ENCODE measurements around the gene HDAC4. TPM values are rescaled to one million over a fixed set of nuclear protein-coding genes. Genes with fewer than 3 reads are reported as not detected.
A peak's percentile ranks its signal among the peaks of the same experiment; 100 is the strongest.

HDAC4 gene
- total RNA-seq, 5 donors from 2014 or later (not counting 1 experiment from before 2014, with no cell fraction given) = 44.8 to 80.2 (median 60.9) TPM

DNA sequence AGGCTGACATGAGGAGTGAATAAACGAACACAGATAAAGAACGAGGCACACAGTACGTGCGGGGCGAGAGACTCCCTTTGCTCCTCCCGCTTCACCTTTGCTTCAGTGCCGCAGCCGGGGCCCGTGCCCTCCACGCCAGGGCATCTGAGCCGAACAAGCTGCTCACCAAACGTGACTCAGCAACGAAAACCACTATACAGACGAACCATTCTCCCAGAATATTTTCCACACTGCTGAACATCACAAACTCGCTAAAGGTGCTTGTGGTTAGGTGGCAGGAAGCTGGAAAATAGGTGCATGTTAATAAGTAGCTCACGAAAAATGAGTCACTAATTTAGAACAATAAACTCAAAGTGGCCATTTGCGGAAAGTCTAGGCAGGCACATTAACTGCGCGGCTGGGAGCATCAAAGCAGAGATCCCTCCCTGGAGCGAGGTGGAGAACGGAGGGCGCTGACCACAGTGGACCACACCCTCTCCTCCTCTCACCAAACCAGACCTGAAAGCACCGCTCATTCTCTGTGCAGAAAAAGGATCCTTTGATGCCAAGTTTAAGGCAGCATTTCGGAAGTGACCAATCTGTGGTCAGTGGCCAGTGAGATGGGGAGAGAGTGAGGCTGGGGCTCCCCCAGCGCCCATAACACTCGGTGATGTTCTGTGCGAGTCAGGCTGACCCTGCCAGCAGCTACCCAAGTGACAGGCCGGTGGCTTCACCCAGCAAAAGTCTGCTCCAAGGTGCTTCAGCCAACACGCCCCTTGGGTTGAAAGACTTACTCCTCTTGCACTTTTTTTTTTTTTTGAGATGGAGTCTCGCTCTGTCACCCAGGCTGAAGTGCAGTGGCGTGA is 153.2 kb downstream of the HDAC4 start:
- Mint-ChIP-seq H3K4me1 (peaks cover 49 to 71% (median 64%) of the 10 kb centered on the region in 3 donors), H3K36me3 (peaks cover 19% of the 10 kb centered on the region), H3K4me3 (peak overlapping the region; percentile 10 to 25 (median 20)), H3K27ac (peak overlapping the region; percentile 23 to 81), H3K9me3 (no peaks in the 10 kb centered on the region), H3K27me3 (no peaks in the 10 kb centered on the region)
- peaks cover 0 to 19% of the 10 kb centered on the region in 2 donors for H3K36me3 ChIP-seq (ENCODE audit: control insufficient read depth in 2 of 2, extremely low read depth in 1 of 2, insufficient read depth in 1 of 2, low read length in 1 of 2)
- ChIA-PET POLR2A (interaction anchor here in 1 of 2 donors (0.7 kb wide), 1 partner anchor 9 kb away, joined by 3 read pairs; no protein-coding TSS in a partner anchor), CTCF (no interaction called here)
- H3K4me1 ChIP-seq (ENCODE audit: control insufficient read depth in 1 of 2, extremely low read depth in 1 of 2, insufficient read depth in 2 of 2, low read length in 2 of 2) = peaks cover 21 to 29% of the 10 kb centered on the region in 2 experiments
- peak in 2 of 4 experiments; percentile 15 to 58 for ATAC-seq (replicated peaks in 1 of 4)
- 76% methylated on average over 13 of the region's 31 CpGs for WGBS (ENCODE audit: insufficient coverage)
- DNase-seq = peak in 4 of 35 experiments; percentile 19 to 34 (median 20)
- H3K9me3 ChIP-seq = no peaks in the 10 kb centered on the region
- no peak overlapping the region for H3K4me3 ChIP-seq (ENCODE audit: control insufficient read depth in 1 of 2, extremely low read depth in 1 of 2, low read length in 1 of 2)
- no peaks in the 10 kb centered on the region for H3K27me3 ChIP-seq (replicated peaks in 1 of 2; ENCODE audit: control insufficient read depth in 2 of 2, extremely low read depth in 1 of 2, insufficient read depth in 2 of 2, low read length in 1 of 2)
- H3K27ac ChIP-seq (ENCODE audit: low read length) = no peak overlapping the region

DNA sequence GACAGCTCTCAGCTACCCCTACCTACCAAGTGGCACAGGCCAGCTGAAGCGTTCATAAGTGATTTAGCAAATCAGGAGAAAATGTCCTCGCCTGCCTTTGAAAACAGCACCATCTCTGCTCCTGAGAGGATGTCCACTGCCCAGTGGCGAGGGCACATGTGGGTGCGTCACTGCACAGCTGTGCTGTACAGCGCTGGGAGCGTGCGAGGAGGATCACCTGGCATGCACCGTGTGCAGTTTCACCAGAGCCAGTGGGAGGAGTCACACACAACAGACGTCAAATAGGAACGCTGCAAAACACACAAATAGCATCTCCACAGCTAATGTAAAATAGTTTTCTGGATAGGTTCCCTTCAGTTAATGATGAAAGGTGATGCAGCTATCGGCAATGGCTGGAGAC is 154.1 kb downstream of the HDAC4 start:
- no peak overlapping the region for H3K4me3 Mint-ChIP-seq
- ChIA-PET CTCF (no interaction called here), POLR2A (no interaction called here)
- no peak overlapping the region for H3K27ac Mint-ChIP-seq
- Histone ChIP-seq H3K4me1 (ENCODE audit: control insufficient read depth in 1 of 2, extremely low read depth in 1 of 2, insufficient read depth in 2 of 2, low read length in 2 of 2) (peaks cover 13 to 21% of the 10 kb centered on the region in 2 experiments), H3K27ac (ENCODE audit: low read length) (no peak overlapping the region), H3K9me3 (no peaks in the 10 kb centered on the region), H3K36me3 (ENCODE audit: control insufficient read depth in 2 of 2, extremely low read depth in 1 of 2, insufficient read depth in 1 of 2, low read length in 1 of 2) (peaks cover 0 to 16% of the 10 kb centered on the region in 2 donors), H3K4me3 (ENCODE audit: control insufficient read depth in 1 of 2, extremely low read depth in 1 of 2, low read length in 1 of 2) (no peak overlapping the region), H3K27me3 (replicated peaks in 1 of 2; ENCODE audit: control insufficient read depth in 2 of 2, extremely low read depth in 1 of 2, insufficient read depth in 2 of 2, low read length in 1 of 2) (no peaks in the 10 kb centered on the region)
- peaks cover 18% of the 10 kb centered on the region for H3K36me3 Mint-ChIP-seq
- peaks cover 50 to 67% (median 61%) of the 10 kb centered on the region in 3 donors for H3K4me1 Mint-ChIP-seq
- 82% methylated on average over 5 of the region's 11 CpGs for WGBS (ENCODE audit: insufficient coverage)
- peak in 2 of 35 experiments; percentile 9 to 48 for DNase-seq
- no peaks in the 10 kb centered on the region for H3K9me3 Mint-ChIP-seq
- no peaks in the 10 kb centered on the region for H3K27me3 Mint-ChIP-seq
- ATAC-seq (replicated peaks in 1 of 4) = peak in 1 of 4 experiments; percentile 21

DNA sequence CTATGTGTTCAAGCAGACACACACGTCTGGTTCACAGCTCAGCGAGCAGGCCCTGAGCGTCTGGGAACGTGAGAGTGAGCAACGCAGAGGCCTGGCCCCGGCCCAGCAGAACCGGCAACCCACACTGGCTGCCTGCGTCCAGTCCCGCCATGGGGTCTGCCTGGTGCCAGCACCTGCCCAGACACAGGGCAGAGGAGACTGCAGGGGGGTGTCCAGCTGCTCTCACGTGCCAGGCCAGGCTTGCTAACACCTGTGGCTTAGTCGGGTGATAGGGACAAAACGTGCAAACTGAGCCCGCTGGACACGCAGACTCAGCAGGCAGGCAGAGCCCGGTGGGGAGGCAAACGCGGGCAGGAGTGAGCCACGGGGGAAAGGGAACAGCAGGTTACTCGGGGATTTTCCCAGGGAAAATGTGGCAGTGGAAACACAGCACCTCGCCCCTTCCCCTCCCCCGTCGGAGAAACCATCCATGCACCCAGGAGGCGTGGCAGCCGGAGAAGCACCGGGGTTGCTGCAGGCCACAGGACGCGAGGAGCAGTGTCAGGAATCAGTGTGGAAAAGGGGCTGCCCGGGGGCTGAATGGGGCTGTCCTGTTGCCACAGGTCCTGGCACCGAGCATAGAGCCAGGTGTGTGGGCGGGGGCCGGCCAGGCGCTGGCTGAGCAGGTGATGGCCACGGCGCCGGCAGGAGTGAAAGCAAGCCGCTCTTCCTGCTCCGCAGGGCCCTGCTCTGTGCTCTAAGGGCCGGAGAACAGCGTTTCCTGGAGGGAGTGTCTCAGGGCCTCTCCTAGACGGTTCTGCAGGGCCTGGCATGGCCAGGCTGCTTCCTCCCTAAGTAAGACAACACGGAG is 154.7 kb downstream of the HDAC4 start:
- POLR2A ChIA-PET = no interaction called here
- no peak overlapping the region for H3K27ac ChIP-seq (ENCODE audit: low read length)
- CTCF ChIA-PET = no interaction called here
- H3K4me3 ChIP-seq (ENCODE audit: control insufficient read depth in 1 of 2, extremely low read depth in 1 of 2, low read length in 1 of 2) = no peak overlapping the region
- no peaks in the 10 kb centered on the region for H3K27me3 ChIP-seq (replicated peaks in 1 of 2; ENCODE audit: control insufficient read depth in 2 of 2, extremely low read depth in 1 of 2, insufficient read depth in 2 of 2, low read length in 1 of 2)
- Mint-ChIP-seq H3K27ac (no peak overlapping the region), H3K4me3 (no peak overlapping the region), H3K36me3 (peaks cover 15% of the 10 kb centered on the region), H3K4me1 (peaks cover 49 to 70% (median 64%) of the 10 kb centered on the region in 3 donors), H3K27me3 (no peaks in the 10 kb centered on the region), H3K9me3 (no peaks in the 10 kb centered on the region)
- WGBS (ENCODE audit: insufficient coverage) = 94% methylated on average over 30 of the region's 41 CpGs
- ATAC-seq (replicated peaks in 1 of 4) (no peak), DNase-seq (peak in 2 of 35 experiments; percentile 6 to 22)
- peaks cover 13 to 21% of the 10 kb centered on the region in 2 experiments for H3K4me1 ChIP-seq (ENCODE audit: control insufficient read depth in 1 of 2, extremely low read depth in 1 of 2, insufficient read depth in 2 of 2, low read length in 2 of 2)
- peaks cover 2 to 16% of the 10 kb centered on the region in 2 donors for H3K36me3 ChIP-seq (ENCODE audit: control insufficient read depth in 2 of 2, extremely low read depth in 1 of 2, insufficient read depth in 1 of 2, low read length in 1 of 2)
- H3K9me3 ChIP-seq = no peaks in the 10 kb centered on the region

DNA sequence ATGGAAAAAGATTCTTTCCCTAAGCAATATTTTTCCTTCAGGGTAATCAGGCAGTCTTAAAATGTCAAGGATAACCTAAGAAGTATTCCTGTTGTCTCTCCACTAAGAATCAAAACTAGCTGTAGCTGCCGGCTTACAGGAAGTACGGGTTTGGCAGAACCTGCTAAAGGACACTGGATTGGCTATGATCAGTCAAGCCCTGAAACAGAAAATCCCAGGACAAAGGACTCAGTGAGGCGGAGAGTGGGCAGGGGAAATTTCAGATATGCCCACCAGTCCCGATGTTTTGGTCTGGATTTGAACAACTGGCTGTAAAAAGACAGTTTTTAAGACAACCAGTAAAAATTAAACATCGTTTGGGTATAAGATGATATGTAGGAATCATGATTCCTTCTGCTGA is 155.7 kb downstream of the HDAC4 start:
- Histone ChIP-seq H3K4me1 (ENCODE audit: control insufficient read depth in 1 of 2, extremely low read depth in 1 of 2, insufficient read depth in 2 of 2, low read length in 2 of 2) (peaks cover 18 to 21% of the 10 kb centered on the region in 2 experiments), H3K27me3 (replicated peaks in 1 of 2; ENCODE audit: control insufficient read depth in 2 of 2, extremely low read depth in 1 of 2, insufficient read depth in 2 of 2, low read length in 1 of 2) (no peaks in the 10 kb centered on the region), H3K9me3 (no peaks in the 10 kb centered on the region), H3K4me3 (ENCODE audit: control insufficient read depth in 1 of 2, extremely low read depth in 1 of 2, low read length in 1 of 2) (no peak overlapping the region), H3K36me3 (ENCODE audit: control insufficient read depth in 2 of 2, extremely low read depth in 1 of 2, insufficient read depth in 1 of 2, low read length in 1 of 2) (peaks cover 4 to 16% of the 10 kb centered on the region in 2 donors), H3K27ac (ENCODE audit: low read length) (no peak overlapping the region)
- no peak for ATAC-seq (replicated peaks in 1 of 4)
- H3K9me3 Mint-ChIP-seq = no peaks in the 10 kb centered on the region
- no peak for DNase-seq
- ChIA-PET CTCF (no interaction called here), POLR2A (no interaction called here)
- no peak overlapping the region for H3K27ac Mint-ChIP-seq
- WGBS (ENCODE audit: insufficient coverage) = 87% methylated on average over 4 of the region's 5 CpGs
- peaks cover 56 to 76% (median 72%) of the 10 kb centered on the region in 3 donors for H3K4me1 Mint-ChIP-seq
- H3K4me3 Mint-ChIP-seq = no peak overlapping the region
- H3K27me3 Mint-ChIP-seq = no peaks in the 10 kb centered on the region
- peaks cover 14% of the 10 kb centered on the region for H3K36me3 Mint-ChIP-seq

DNA sequence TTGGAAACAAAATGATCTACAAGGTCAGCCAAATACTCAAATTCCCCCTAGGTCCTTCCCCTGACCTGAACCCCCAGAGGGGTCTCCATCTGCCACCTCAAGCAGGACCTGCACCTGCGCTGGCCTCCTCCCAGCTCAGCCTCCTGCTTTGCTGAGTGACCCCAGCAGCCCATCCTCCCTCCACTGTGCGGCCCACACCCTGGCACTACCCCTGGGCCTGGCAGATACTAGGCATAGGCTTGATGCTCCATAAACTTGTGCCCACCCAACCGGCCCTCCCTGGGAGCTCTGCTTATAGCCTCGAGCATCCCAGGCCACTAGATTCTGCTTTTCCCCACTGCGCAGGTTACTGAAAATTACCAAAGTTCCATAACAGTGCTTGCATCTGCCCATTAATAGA is 156.2 kb downstream of the HDAC4 start:
- Mint-ChIP-seq H3K36me3 (peaks cover 10% of the 10 kb centered on the region), H3K27me3 (no peaks in the 10 kb centered on the region), H3K4me3 (no peak overlapping the region), H3K27ac (peak overlapping the region in 1 of 2 donors; percentile 55), H3K9me3 (no peaks in the 10 kb centered on the region), H3K4me1 (peaks cover 56 to 75% (median 72%) of the 10 kb centered on the region in 3 donors)
- Histone ChIP-seq H3K36me3 (ENCODE audit: control insufficient read depth in 2 of 2, extremely low read depth in 1 of 2, insufficient read depth in 1 of 2, low read length in 1 of 2) (peaks cover 4 to 14% of the 10 kb centered on the region in 2 donors), H3K4me1 (ENCODE audit: control insufficient read depth in 1 of 2, extremely low read depth in 1 of 2, insufficient read depth in 2 of 2, low read length in 2 of 2) (peaks cover 18 to 25% of the 10 kb centered on the region in 2 experiments), H3K27ac (ENCODE audit: low read length) (no peak overlapping the region), H3K4me3 (ENCODE audit: control insufficient read depth in 1 of 2, extremely low read depth in 1 of 2, low read length in 1 of 2) (no peak overlapping the region), H3K9me3 (no peaks in the 10 kb centered on the region), H3K27me3 (replicated peaks in 1 of 2; ENCODE audit: control insufficient read depth in 2 of 2, extremely low read depth in 1 of 2, insufficient read depth in 2 of 2, low read length in 1 of 2) (no peaks in the 10 kb centered on the region)
- 96% methylated on average over 3 of the region's 5 CpGs for WGBS (ENCODE audit: insufficient coverage)
- peak in 1 of 35 experiments; percentile 11 for DNase-seq
- ChIA-PET CTCF (no interaction called here), POLR2A (no interaction called here)
- no peak for ATAC-seq (replicated peaks in 1 of 4)

DNA sequence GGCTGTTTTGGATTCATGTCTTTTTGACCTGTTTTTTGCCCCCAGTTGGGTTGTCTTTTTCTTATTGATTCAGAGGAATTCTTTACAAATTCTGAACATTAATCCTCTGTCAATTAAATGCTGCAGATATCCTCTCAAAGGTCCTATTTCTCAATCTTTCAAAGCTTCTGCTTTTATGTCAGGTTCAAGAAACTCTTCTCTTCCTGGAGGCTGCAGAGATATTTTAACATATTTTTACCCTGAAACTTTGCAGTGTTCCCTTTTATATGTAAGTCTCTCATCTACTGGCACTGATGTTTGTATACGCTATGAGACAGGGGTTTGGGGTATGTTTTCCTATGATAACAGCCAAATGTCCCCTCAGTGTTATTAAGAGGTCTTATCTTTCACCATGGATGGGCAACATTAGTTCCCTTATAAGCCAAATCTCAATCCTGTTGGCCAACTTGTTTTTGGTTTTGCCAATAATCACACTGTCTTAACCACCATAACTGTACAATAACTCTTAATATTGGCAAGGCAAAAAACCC is 159.3 kb downstream of the HDAC4 start:
- Histone ChIP-seq H3K4me1 (ENCODE audit: control insufficient read depth in 1 of 2, extremely low read depth in 1 of 2, insufficient read depth in 2 of 2, low read length in 2 of 2) (peaks cover 16 to 23% of the 10 kb centered on the region in 2 experiments), H3K4me3 (ENCODE audit: control insufficient read depth in 1 of 2, extremely low read depth in 1 of 2, low read length in 1 of 2) (no peak overlapping the region), H3K27ac (ENCODE audit: low read length) (no peak overlapping the region), H3K27me3 (replicated peaks in 1 of 2; ENCODE audit: control insufficient read depth in 2 of 2, extremely low read depth in 1 of 2, insufficient read depth in 2 of 2, low read length in 1 of 2) (no peaks in the 10 kb centered on the region), H3K36me3 (ENCODE audit: control insufficient read depth in 2 of 2, extremely low read depth in 1 of 2, insufficient read depth in 1 of 2, low read length in 1 of 2) (peaks cover 6 to 9% of the 10 kb centered on the region in 2 donors), H3K9me3 (no peaks in the 10 kb centered on the region)
- H3K27ac Mint-ChIP-seq = peak overlapping the region in 1 of 2 donors; percentile 46
- no CpG with 5 or more reads among the region's 1 CpG for WGBS (ENCODE audit: insufficient coverage)
- H3K9me3 Mint-ChIP-seq = no peaks in the 10 kb centered on the region
- ChIA-PET POLR2A (no interaction called here), CTCF (no interaction called here)
- DNase-seq = no peak
- peaks cover 4% of the 10 kb centered on the region for H3K36me3 Mint-ChIP-seq
- H3K27me3 Mint-ChIP-seq = no peaks in the 10 kb centered on the region
- no peak for ATAC-seq (replicated peaks in 1 of 4)
- H3K4me3 Mint-ChIP-seq = no peak overlapping the region
- H3K4me1 Mint-ChIP-seq = peaks cover 69 to 75% (median 72%) of the 10 kb centered on the region in 3 donors

Data from T-cell (primary cell).